Loucy (cell line): Measurements from ENCODE around the gene ANKRD55.

ENCODE experiments used
- H2AFZ ChIP-seq: fragments of 200-600 bp; sonication (generic); 2 replicates; pipeline ENCODE4 v1.6.0; 2016; ENCODE audit warnings: antibody characterized with exemption, mild to moderate bottlenecking, low read length, moderate library complexity
- H3F3A ChIP-seq: fragments of 200-600 bp; 2 replicates; pipeline ENCODE4 v1.6.0; 2016; ENCODE audit warnings: antibody characterized with exemption, low read depth, mild to moderate bottlenecking
- H3K27me3 ChIP-seq: fragments of 200-600 bp; sonication (generic); 2 replicates; pipeline ENCODE4 v1.6.1; 2014; ENCODE audit warnings: low read length, mild to moderate bottlenecking; ENCODE audit not compliant: insufficient read depth, poor library complexity, severe bottlenecking
- H3K36me3 ChIP-seq: fragments of 200-600 bp; sonication (generic); 2 replicates; pipeline ENCODE4 v1.6.1; 2016; ENCODE audit warnings: low read length; ENCODE audit not compliant: insufficient read depth
- H3K4me1 ChIP-seq: fragments of 200-600 bp; sonication (generic); 2 replicates; pipeline ENCODE4 v1.5.1; 2014; ENCODE audit warnings: low read length, mild to moderate bottlenecking; ENCODE audit not compliant: insufficient read depth, poor library complexity, severe bottlenecking
- H3K4me2 ChIP-seq: fragments of 200-600 bp; sonication (generic); 2 replicates; pipeline ENCODE4 v1.6.0; 2014; ENCODE audit warnings: antibody characterized with exemption, low read length, low read depth, mild to moderate bottlenecking; ENCODE audit not compliant: poor library complexity, severe bottlenecking
- H3K4me3 ChIP-seq: fragments of 200-600 bp; sonication (generic); 2 replicates; pipeline ENCODE4 v1.5.1; 2014; ENCODE audit warnings: low read length, mild to moderate bottlenecking, mixed read lengths; ENCODE audit not compliant: poor library complexity, severe bottlenecking
- H3K79me2 ChIP-seq: fragments of 200-600 bp; sonication (generic); 2 replicates; pipeline ENCODE4 v1.6.1; 2014; ENCODE audit warnings: low read length; ENCODE audit not compliant: insufficient read depth
- H3K9ac ChIP-seq: fragments of 200-600 bp; sonication (generic); 2 replicates; pipeline ENCODE4 v1.6.0; 2014; ENCODE audit warnings: mild to moderate bottlenecking, low read depth, low read length, moderate library complexity; ENCODE audit not compliant: poor library complexity, severe bottlenecking
- H3K9me2 ChIP-seq: fragments of 200-600 bp; sonication (generic); replicated peaks from 2 replicates; pipeline ENCODE4 v1.6.1; 2016; ENCODE audit warnings: low read depth, low read length, mixed read lengths
- H3K9me3 ChIP-seq: fragments of 200-600 bp; sonication (generic); 2 replicates; pipeline ENCODE4 v1.6.1; 2014; ENCODE audit warnings: mild to moderate bottlenecking, antibody characterized with exemption, low read length, low read depth; ENCODE audit not compliant: insufficient read depth
- H4K20me1 ChIP-seq: fragments of 200-600 bp; sonication (generic); 2 replicates; pipeline ENCODE4 v1.6.0; 2014; ENCODE audit warnings: antibody characterized with exemption, low read length, mild to moderate bottlenecking; ENCODE audit not compliant: insufficient read depth, poor library complexity, severe bottlenecking
- CTCF ChIP-seq: fragments of 200-600 bp; sonication (generic); conservative IDR thresholded peaks from 2 replicates; pipeline ENCODE4 v1.5.1; 2014; ENCODE audit warnings: mild to moderate bottlenecking, antibody characterized with exemption, low read length
- EZH2phosphoT487 ChIP-seq: fragments of 200-600 bp; IDR thresholded peaks from 2 replicates; pipeline ENCODE4 v1.6.1; 2018; ENCODE audit warnings: antibody characterized with exemption, mild to moderate bottlenecking, moderate library complexity, borderline replicate concordance

ANKRD55 gene

GRCh38 chr5:56267856-56268255, 34.7 kb upstream of the ANKRD55 start:
- no peaks in the 10 kb centered on the region for H3K9me2 ChIP-seq
- H3K4me2 ChIP-seq = no peak overlapping the region
- H3K4me1 ChIP-seq = no peaks in the 10 kb centered on the region
- no peak for TF ChIP-seq EZH2phosphoT487
- no peak for TF ChIP-seq CTCF
- no peak overlapping the region for H3K4me3 ChIP-seq
- no peaks in the 10 kb centered on the region for H4K20me1 ChIP-seq
- H3K79me2 ChIP-seq = no peaks in the 10 kb centered on the region
- no peaks in the 10 kb centered on the region for H3K9me3 ChIP-seq
- H3F3A ChIP-seq = no peaks in the 10 kb centered on the region
- no peaks in the 10 kb centered on the region for H3K36me3 ChIP-seq
- H3K9ac ChIP-seq = no peak overlapping the region
- no peak overlapping the region for H2AFZ ChIP-seq
- no peaks in the 10 kb centered on the region for H3K27me3 ChIP-seq

GRCh38 chr5:56264417-56265025, 31.4 kb upstream of the ANKRD55 start:
- no peaks in the 10 kb centered on the region for H3F3A ChIP-seq
- no peaks in the 10 kb centered on the region for H3K9me2 ChIP-seq
- TF ChIP-seq CTCF (peak; percentile 74), EZH2phosphoT487 (no peak)
- no peaks in the 10 kb centered on the region for H3K36me3 ChIP-seq
- H3K4me2 ChIP-seq = no peak overlapping the region
- no peaks in the 10 kb centered on the region for H4K20me1 ChIP-seq
- H2AFZ ChIP-seq = no peak overlapping the region
- no peaks in the 10 kb centered on the region for H3K4me1 ChIP-seq
- H3K4me3 ChIP-seq = no peak overlapping the region
- H3K9ac ChIP-seq = no peak overlapping the region
- H3K27me3 ChIP-seq = no peaks in the 10 kb centered on the region
- H3K79me2 ChIP-seq = no peaks in the 10 kb centered on the region
- no peaks in the 10 kb centered on the region for H3K9me3 ChIP-seq

GRCh38 chr5:56262279-56262678, 29.1 kb upstream of the ANKRD55 start:
- TF ChIP-seq EZH2phosphoT487 (no peak), CTCF (no peak)

More at GRCh38 chr5:56262279-56262678, 29.1 kb upstream of the ANKRD55 start:
- H3K79me2 ChIP-seq = no peaks in the 10 kb centered on the region
- H3K27me3 ChIP-seq = no peaks in the 10 kb centered on the region
- H2AFZ ChIP-seq = no peak overlapping the region
- H3K4me1 ChIP-seq = no peaks in the 10 kb centered on the region
- H3K4me2 ChIP-seq = no peak overlapping the region
- no peaks in the 10 kb centered on the region for H3K36me3 ChIP-seq
- no peaks in the 10 kb centered on the region for H3K9me2 ChIP-seq
- no peaks in the 10 kb centered on the region for H3K9me3 ChIP-seq
- no peak overlapping the region for H3K4me3 ChIP-seq
- H3F3A ChIP-seq = no peaks in the 10 kb centered on the region
- H3K9ac ChIP-seq = no peak overlapping the region
- H4K20me1 ChIP-seq = no peaks in the 10 kb centered on the region
